Subcutaneous adipose tissue (tissue), 4 donors: ENCODE data around the gene F9. TPM values are rescaled to one million over a fixed set of nuclear protein-coding genes. Genes with fewer than 3 reads are reported as not detected.

ENCODE experiments used
- total RNA-seq, 4 donors: library from RNA; depleted of rRNA; stranded (reverse); fragments of >200 nt; gene quantifications; one replicate each; pipeline ENCODE4 v1.1.0, GENCODE V29; 2016
- TF ChIP-seq, protein P1 (sequence below): fragments of 450-650 bp; IDR thresholded peaks from one replicate; pipeline ENCODE4 v1.5.1; 2016; ENCODE audit warnings: low read depth, mild to moderate bottlenecking, control low read depth, antibody characterized with exemption, moderate library complexity

The F9 gene
- total RNA-seq, 4 donors from 2014 or later: not detected

DNA sequence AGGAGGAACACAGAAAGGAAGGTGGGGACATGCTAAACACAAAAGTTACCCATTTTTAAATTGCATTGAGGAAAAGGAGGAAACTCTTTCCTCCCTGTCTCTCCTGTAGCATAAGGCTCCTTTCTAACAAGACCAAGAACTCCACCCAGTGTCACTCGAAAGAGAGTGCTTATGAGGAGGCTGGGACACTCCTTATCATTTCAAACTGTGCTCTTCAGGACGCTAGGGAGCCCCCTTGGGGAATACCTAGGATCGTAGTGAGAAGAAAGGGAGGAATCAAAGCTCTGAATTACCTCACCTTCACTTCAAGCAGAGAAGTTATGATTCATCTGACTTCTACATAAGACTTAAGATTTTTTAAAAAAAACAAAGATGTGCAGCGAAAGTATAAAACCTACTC lies 65.5 kb downstream of the F9 start:
- TF ChIP-seq, protein P1, sequence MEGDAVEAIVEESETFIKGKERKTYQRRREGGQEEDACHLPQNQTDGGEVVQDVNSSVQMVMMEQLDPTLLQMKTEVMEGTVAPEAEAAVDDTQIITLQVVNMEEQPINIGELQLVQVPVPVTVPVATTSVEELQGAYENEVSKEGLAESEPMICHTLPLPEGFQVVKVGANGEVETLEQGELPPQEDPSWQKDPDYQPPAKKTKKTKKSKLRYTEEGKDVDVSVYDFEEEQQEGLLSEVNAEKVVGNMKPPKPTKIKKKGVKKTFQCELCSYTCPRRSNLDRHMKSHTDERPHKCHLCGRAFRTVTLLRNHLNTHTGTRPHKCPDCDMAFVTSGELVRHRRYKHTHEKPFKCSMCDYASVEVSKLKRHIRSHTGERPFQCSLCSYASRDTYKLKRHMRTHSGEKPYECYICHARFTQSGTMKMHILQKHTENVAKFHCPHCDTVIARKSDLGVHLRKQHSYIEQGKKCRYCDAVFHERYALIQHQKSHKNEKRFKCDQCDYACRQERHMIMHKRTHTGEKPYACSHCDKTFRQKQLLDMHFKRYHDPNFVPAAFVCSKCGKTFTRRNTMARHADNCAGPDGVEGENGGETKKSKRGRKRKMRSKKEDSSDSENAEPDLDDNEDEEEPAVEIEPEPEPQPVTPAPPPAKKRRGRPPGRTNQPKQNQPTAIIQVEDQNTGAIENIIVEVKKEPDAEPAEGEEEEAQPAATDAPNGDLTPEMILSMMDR: no peak

DNA sequence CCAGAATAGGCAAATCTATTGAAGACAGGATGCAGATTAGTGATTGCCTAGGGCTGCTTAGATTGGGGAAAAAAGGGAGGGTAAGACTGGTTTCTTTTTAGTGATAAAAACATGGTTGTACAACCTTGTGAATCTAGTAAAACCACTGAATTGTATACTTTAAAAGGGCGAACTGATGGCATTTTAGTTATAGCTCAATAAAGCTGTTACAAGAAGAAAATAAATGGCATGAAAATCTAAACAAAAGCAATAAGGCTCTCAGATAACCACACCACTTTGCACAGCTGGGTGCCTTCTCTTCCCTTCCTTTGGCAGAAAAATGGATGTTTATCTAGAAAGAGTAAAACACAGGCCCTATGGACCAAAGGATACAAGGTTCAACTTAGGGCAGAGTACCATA lies 69.6 kb downstream of the F9 start:
- TF ChIP-seq, protein P1: no peak

Other genes with a start within 250 kb of the F9 start
- gene MCF2, start 177.4 kb downstream of the F9 start, total RNA-seq: not detected